Liver (tissue), 3 donors: ENCODE data around the gene HEG1.

Experiments
- TAF1 ChIP-seq: conservative IDR thresholded peaks from 2 replicates; pipeline ENCODE4 v1.6.1; 2016; ENCODE audit warnings: antibody characterized with exemption, mild to moderate bottlenecking
- TF ChIP-seq, protein P1 (sequence below): IDR thresholded peaks from 2 replicates; pipeline ENCODE4 v1.6.1; 2016; ENCODE audit warnings: antibody characterized with exemption
- TF ChIP-seq, protein P2 (sequence below): fragments of 150-350 bp; IDR thresholded peaks from 2 replicates; pipeline ENCODE4 v1.5.1; 2017; ENCODE audit warnings: improper control_type of control experiment, low read depth, low read length; ENCODE audit not compliant: missing input control
- TF ChIP-seq, protein P3 (sequence below): IDR thresholded peaks from 2 replicates; pipeline ENCODE4 v1.6.1; 2016; ENCODE audit warnings: antibody characterized with exemption, mild to moderate bottlenecking
- donor health status: healthy.
- donor health status: healthy.

DNA sequence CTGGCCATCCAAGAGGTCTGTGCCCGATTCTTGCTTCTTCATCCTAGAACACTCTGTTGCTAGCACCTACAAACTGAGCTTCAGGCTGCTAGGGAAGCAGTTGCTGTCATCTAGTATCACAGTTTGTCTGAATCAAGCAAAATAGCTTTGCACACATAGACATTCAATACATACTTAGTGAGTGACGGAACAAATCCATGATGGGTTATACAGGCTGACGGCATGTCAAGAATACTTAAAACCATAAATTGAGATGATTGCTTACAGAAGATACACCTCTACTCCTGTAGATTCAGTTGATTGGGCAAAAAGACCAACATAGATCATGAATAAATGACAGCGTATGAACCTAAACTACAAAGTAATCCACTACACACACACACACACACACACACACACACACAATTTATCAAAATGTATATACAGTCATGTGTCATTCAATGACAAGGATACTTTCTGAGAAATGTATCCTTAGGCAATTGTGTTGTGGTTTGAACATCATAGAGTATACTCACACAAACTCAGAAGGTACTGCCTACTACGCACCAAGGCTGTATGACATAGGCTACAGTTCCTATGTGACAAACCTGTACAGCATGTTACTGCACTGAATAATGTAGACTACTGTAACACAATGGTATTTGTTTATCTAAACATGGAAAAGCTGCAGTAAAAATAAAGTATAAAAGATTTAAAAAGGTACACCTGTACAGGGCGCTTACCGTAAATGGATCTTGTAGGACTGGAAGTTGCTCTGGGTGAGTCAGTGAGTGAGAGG lies 14.4 kb upstream of the HEG1 start:
- TF ChIP-seq, protein P1, sequence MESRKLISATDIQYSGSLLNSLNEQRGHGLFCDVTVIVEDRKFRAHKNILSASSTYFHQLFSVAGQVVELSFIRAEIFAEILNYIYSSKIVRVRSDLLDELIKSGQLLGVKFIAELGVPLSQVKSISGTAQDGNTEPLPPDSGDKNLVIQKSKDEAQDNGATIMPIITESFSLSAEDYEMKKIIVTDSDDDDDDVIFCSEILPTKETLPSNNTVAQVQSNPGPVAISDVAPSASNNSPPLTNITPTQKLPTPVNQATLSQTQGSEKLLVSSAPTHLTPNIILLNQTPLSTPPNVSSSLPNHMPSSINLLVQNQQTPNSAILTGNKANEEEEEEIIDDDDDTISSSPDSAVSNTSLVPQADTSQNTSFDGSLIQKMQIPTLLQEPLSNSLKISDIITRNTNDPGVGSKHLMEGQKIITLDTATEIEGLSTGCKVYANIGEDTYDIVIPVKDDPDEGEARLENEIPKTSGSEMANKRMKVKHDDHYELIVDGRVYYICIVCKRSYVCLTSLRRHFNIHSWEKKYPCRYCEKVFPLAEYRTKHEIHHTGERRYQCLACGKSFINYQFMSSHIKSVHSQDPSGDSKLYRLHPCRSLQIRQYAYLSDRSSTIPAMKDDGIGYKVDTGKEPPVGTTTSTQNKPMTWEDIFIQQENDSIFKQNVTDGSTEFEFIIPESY: no peak
- TF ChIP-seq, protein P2, sequence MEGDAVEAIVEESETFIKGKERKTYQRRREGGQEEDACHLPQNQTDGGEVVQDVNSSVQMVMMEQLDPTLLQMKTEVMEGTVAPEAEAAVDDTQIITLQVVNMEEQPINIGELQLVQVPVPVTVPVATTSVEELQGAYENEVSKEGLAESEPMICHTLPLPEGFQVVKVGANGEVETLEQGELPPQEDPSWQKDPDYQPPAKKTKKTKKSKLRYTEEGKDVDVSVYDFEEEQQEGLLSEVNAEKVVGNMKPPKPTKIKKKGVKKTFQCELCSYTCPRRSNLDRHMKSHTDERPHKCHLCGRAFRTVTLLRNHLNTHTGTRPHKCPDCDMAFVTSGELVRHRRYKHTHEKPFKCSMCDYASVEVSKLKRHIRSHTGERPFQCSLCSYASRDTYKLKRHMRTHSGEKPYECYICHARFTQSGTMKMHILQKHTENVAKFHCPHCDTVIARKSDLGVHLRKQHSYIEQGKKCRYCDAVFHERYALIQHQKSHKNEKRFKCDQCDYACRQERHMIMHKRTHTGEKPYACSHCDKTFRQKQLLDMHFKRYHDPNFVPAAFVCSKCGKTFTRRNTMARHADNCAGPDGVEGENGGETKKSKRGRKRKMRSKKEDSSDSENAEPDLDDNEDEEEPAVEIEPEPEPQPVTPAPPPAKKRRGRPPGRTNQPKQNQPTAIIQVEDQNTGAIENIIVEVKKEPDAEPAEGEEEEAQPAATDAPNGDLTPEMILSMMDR: no peak
- TF ChIP-seq, protein P3, sequence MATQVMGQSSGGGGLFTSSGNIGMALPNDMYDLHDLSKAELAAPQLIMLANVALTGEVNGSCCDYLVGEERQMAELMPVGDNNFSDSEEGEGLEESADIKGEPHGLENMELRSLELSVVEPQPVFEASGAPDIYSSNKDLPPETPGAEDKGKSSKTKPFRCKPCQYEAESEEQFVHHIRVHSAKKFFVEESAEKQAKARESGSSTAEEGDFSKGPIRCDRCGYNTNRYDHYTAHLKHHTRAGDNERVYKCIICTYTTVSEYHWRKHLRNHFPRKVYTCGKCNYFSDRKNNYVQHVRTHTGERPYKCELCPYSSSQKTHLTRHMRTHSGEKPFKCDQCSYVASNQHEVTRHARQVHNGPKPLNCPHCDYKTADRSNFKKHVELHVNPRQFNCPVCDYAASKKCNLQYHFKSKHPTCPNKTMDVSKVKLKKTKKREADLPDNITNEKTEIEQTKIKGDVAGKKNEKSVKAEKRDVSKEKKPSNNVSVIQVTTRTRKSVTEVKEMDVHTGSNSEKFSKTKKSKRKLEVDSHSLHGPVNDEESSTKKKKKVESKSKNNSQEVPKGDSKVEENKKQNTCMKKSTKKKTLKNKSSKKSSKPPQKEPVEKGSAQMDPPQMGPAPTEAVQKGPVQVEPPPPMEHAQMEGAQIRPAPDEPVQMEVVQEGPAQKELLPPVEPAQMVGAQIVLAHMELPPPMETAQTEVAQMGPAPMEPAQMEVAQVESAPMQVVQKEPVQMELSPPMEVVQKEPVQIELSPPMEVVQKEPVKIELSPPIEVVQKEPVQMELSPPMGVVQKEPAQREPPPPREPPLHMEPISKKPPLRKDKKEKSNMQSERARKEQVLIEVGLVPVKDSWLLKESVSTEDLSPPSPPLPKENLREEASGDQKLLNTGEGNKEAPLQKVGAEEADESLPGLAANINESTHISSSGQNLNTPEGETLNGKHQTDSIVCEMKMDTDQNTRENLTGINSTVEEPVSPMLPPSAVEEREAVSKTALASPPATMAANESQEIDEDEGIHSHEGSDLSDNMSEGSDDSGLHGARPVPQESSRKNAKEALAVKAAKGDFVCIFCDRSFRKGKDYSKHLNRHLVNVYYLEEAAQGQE: no peak
- TF ChIP-seq TAF1: no peak
